GM19240 (cell line): Measurements from ENCODE around the gene HIP1R.
"Not testable (repeated sequence)": the region's sequence is repeated elsewhere in the genome, so short reads cannot be mapped to it uniquely, and the experiment has no call there.

Experiments
- DNase-seq: peaks from one replicate; pipeline ENCODE4 v3.0.0; 2011; ENCODE audit warnings: low spot score; ENCODE audit not compliant: insufficient read length

Gene HIP1R

GRCh38 chr12:122893208-122894153 lies 58.2 kb downstream of the HIP1R start:
- DNase-seq: no peak

DNA sequence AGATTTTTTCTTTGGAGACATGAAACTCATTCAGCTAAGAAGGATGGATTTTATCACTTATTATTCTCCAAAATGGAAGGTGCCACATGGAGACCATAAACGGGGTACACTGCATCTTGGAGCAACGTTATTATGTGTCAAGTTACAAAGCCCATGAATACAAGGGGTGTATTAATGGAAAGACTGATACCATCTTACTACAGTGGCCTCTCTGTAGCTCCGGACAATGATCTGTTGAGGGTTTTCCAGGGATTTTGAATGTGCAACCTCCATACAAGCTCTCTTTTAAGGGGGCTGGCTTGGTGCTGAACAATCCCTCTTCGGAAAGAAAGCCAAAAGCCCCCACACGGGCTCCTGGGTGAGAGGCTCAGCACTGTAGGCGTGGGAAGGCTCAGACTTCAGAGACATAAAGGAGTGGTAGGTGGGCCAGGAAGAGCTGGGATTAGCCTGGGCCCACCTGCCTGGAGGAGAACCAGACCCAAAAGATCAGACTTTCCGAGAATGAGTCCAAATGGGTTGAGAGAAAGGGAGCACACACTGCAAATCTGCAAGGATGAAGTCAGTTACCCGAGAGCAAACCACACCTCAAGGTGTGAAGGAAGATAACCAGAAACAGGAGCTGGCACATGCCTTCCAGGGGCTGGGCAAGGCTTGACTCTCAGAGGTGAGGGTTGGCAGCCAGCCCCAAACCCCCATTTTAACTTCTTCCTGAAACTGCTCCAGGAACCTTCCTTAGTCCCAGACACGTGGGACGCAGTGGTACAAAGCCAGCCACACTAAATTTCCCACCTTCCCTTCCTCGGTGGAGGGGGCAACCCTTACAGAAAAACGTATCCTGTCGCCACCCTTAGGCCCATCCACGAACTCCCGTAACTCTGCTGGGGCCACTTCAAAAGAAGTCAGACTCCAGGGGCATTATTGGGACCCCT lies 59.2 kb downstream of the HIP1R start:
- no peak for DNase-seq

DNA sequence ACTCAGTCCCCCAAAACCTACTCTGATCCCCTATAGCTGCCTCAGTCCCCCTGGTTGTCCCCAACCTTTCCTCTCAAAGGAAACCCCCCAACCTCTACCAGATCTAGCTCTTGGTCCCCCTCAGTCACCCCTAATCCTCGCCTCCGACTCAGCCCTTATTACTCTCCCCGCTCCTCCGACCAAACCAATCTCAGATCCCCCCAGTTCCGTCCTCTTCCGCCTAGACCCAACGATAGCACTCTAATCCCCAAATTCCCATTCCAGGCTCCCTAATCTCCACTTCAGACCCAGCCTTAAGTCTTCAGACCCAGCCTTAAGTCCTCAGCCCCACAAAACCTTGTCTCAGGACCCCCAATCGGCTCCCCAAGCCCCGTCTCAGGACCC lies 60.1 kb downstream of the HIP1R start:
- no peak for DNase-seq

DNA sequence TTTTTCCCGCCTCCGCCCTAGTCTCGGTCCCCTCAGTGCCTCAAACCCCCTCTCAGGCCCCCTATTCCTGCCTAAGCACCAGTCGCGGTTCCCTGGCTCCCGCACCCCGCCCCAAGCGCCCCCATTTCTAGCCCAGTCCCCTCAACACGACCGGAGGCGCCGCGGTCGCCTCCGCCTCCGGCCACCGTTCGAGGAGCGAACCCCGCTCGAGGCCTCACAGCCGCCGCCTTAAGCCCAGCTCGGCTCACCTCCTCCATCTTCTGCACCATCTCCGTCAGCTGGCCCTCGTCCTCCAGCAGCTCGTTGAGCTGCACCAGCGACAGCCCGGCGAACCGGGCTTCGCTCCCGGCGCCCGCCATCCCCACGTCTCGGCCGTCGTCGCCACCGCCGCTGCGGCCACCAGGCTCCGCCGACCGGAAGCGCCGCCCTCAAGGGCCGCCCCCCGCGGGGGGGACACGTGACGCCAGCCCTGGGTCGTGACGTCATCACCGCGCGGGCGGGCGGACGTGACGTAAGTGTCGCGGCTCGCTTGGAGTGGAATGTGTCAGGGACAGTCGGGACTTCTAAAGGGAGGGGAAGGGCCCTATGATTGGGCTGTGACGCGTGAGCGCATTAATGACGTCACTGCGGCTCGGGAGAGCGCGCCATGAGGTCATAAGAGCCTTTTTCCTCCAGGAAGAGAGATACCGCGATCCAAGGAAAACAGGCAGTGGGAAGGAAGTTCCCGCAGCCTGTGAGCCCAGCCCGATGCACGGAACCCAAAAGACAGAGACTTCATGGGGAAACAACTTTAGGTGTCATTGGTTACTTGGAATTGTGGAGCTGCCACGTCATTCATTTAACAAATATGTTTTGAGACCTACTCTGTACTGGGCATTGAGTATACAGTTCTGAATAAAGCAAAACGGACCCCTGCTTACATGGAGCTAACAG lies 60.7 kb downstream of the HIP1R start, which contains the start of gene VPS37B:
Gene VPS37B (minus strand): TSS at position 421 of the 933 bp plus-strand sequence. CDS start 62 bp downstream, at position 359.
- DNase-seq: no peak

- no peak for DNase-seq
These were observed 61.4 kb downstream of the HIP1R start for GRCh38 chr12:122896662-122897061.

DNA sequence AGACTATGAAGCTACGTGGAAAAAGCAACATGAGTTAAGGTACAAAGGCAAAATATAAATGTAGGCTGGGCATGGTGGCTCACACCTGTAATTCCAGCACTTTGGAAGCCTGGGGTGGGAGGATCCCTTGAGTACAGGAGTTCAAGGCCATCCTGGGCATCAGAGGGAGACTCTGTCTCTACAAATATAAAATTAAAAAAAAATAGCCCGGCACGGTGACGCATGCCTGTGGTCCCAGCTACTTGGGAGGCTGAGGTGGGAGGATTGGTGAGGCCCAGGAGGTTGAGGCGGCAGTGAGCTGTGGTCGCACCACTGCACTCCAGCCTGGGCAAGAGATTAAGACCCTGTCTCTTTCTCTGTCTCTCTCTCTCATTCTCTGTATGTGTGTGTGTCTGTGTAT lies 64.6 kb downstream of the HIP1R start:
- no peak for DNase-seq

GRCh38 chr12:122902854-122903692 lies 67.8 kb downstream of the HIP1R start:
- no peak for DNase-seq

- DNase-seq: no peak
These were observed 68.4 kb downstream of the HIP1R start for GRCh38 chr12:122903693-122904034.

- not testable (repeated sequence) for DNase-seq
These were observed 70.0 kb downstream of the HIP1R start for GRCh38 chr12:122905258-122905657.

- no peak for DNase-seq
These were observed 73.7 kb downstream of the HIP1R start for GRCh38 chr12:122908915-122909314.

- no peak for DNase-seq
These were observed 74.4 kb downstream of the HIP1R start for GRCh38 chr12:122909442-122910288.
